MM.1S (cell line): ENCODE results near the gene NUP214.
"Not testable (repeated sequence)": the region's sequence is repeated elsewhere in the genome, so short reads cannot be mapped to it uniquely, and the experiment has no call there.

Source experiments
- DNase-seq: peaks from one replicate; pipeline ENCODE4 v3.0.0-alpha.2; 2015
- H2AFZ ChIP-seq: fragments of 300-600 bp; sonication (generic); 2 replicates; pipeline ENCODE4 v1.6.0; 2016; ENCODE audit warnings: antibody characterized with exemption, low read length
- H3F3A ChIP-seq: fragments of 300-600 bp; sonication (generic); 2 replicates; pipeline ENCODE4 v1.6.1; 2016; ENCODE audit warnings: mild to moderate bottlenecking, antibody characterized with exemption, low read length, moderate library complexity, mixed read lengths; ENCODE audit not compliant: insufficient read depth
- H3K27ac ChIP-seq: fragments of 300-600 bp; sonication (generic); 2 replicates; pipeline ENCODE4 v1.5.1; 2016; ENCODE audit warnings: mild to moderate bottlenecking, low read length
- H3K27me3 ChIP-seq: fragments of 300-600 bp; sonication (generic); replicated peaks from 2 replicates; pipeline ENCODE4 v1.6.0; 2016; ENCODE audit warnings: low read length; ENCODE audit not compliant: insufficient read depth
- H3K36me3 ChIP-seq: fragments of 300-600 bp; sonication (generic); replicated peaks from 2 replicates; pipeline ENCODE4 v1.6.1; 2016; ENCODE audit warnings: mild to moderate bottlenecking, low read length, mixed read lengths; ENCODE audit not compliant: insufficient read depth
- H3K4me1 ChIP-seq: fragments of 300-600 bp; sonication (generic); 2 replicates; pipeline ENCODE4 v1.6.1; 2016; ENCODE audit warnings: low read length, mixed read lengths
- H3K4me2 ChIP-seq: fragments of 300-600 bp; sonication (generic); 2 replicates; pipeline ENCODE4 v1.6.0; 2016; ENCODE audit warnings: low read depth, low read length
- H3K4me3 ChIP-seq: fragments of 300-600 bp; sonication (generic); 2 replicates; pipeline ENCODE4 v1.5.1; 2016; ENCODE audit warnings: low read length, mixed read lengths
- H3K79me2 ChIP-seq: fragments of 300-600 bp; sonication (generic); 2 replicates; pipeline ENCODE4 v1.6.1; 2016; ENCODE audit warnings: mixed run types, low read length, mixed read lengths
- H3K9ac ChIP-seq: fragments of 300-600 bp; sonication (generic); 2 replicates; pipeline ENCODE4 v1.6.1; 2016; ENCODE audit warnings: low read length, mixed read lengths
- H3K9me2 ChIP-seq: fragments of 300-600 bp; sonication (generic); replicated peaks from 2 replicates; pipeline ENCODE4 v1.6.1; 2016; ENCODE audit warnings: mild to moderate bottlenecking, low read length, mixed read lengths; ENCODE audit not compliant: insufficient read depth
- H3K9me3 ChIP-seq: fragments of 300-600 bp; sonication (generic); replicated peaks from 2 replicates; pipeline ENCODE4 v1.6.1; 2016; ENCODE audit warnings: mild to moderate bottlenecking, low read length, mixed read lengths; ENCODE audit not compliant: insufficient read depth
- H4K20me1 ChIP-seq: fragments of 300-600 bp; sonication (generic); 2 replicates; pipeline ENCODE4 v1.6.1; 2016; ENCODE audit warnings: mild to moderate bottlenecking, low read length, moderate library complexity, mixed read lengths; ENCODE audit not compliant: insufficient read depth
- CTCF ChIP-seq: fragments of 300-600 bp; sonication (generic); IDR thresholded peaks from 2 replicates; pipeline ENCODE4 v1.5.1; 2016; ENCODE audit warnings: antibody characterized with exemption, low read length, mixed read lengths
- EZH2 ChIP-seq: fragments of 300-600 bp; sonication (generic); optimal IDR thresholded peaks from 2 replicates; pipeline ENCODE3; 2017; ENCODE audit warnings: low read depth, mild to moderate bottlenecking, antibody characterized with exemption, low read length, mixed read lengths
- EZH2phosphoT487 ChIP-seq: fragments of 300-600 bp; sonication (generic); IDR thresholded peaks from 2 replicates; pipeline ENCODE4 v1.6.1; 2018; ENCODE audit warnings: antibody characterized with exemption, low read length

NUP214 gene

GRCh38 chr9:131112374-131113154, 12.8 kb upstream of the NUP214 start:
- Histone ChIP-seq H3F3A (no peaks in the 10 kb centered on the region), H3K4me3 (no peak overlapping the region), H3K36me3 (no peaks in the 10 kb centered on the region), H3K9ac (no peak overlapping the region), H3K4me1 (no peaks in the 10 kb centered on the region), H3K27me3 (peaks cover 93% of the 10 kb centered on the region), H3K9me2 (no peaks in the 10 kb centered on the region), H3K4me2 (no peak overlapping the region), H3K79me2 (no peaks in the 10 kb centered on the region), H4K20me1 (no peaks in the 10 kb centered on the region), H3K9me3 (no peaks in the 10 kb centered on the region), H2AFZ (no peak overlapping the region), H3K27ac (no peak overlapping the region)
- no peak for TF ChIP-seq EZH2phosphoT487
- TF ChIP-seq CTCF: no peak
- TF ChIP-seq EZH2: no peak
- DNase-seq: no peak

- Histone ChIP-seq H3K9ac (no peak overlapping the region), H3K36me3 (no peaks in the 10 kb centered on the region), H3K9me2 (no peaks in the 10 kb centered on the region), H3K27me3 (peaks cover 93% of the 10 kb centered on the region), H3K4me2 (no peak overlapping the region), H3K9me3 (no peaks in the 10 kb centered on the region), H3K4me1 (no peaks in the 10 kb centered on the region), H4K20me1 (no peaks in the 10 kb centered on the region), H3K4me3 (no peak overlapping the region), H3K79me2 (no peaks in the 10 kb centered on the region), H3F3A (no peaks in the 10 kb centered on the region), H3K27ac (no peak overlapping the region), H2AFZ (no peak overlapping the region)
- DNase-seq: no peak
- TF ChIP-seq EZH2 (no peak), EZH2phosphoT487 (no peak), CTCF (no peak)
Measured at GRCh38 chr9:131113655-131114054, 11.7 kb upstream of the NUP214 start.

GRCh38 chr9:131114084-131114535, 11.3 kb upstream of the NUP214 start:
- Histone ChIP-seq H3K4me1 (no peaks in the 10 kb centered on the region), H3K9ac (no peak overlapping the region), H3K9me3 (no peaks in the 10 kb centered on the region), H3K9me2 (no peaks in the 10 kb centered on the region), H3K36me3 (no peaks in the 10 kb centered on the region), H3F3A (no peaks in the 10 kb centered on the region), H3K79me2 (no peaks in the 10 kb centered on the region), H3K4me2 (no peak overlapping the region), H2AFZ (no peak overlapping the region), H4K20me1 (no peaks in the 10 kb centered on the region), H3K27ac (no peak overlapping the region), H3K27me3 (peaks cover 94% of the 10 kb centered on the region), H3K4me3 (no peak overlapping the region)
- DNase-seq: no peak
- TF ChIP-seq CTCF (no peak), EZH2 (no peak), EZH2phosphoT487 (no peak)

GRCh38 chr9:131115360-131115742, 10.0 kb upstream of the NUP214 start:
- H3F3A ChIP-seq, H3K4me1 ChIP-seq, H3K4me3 ChIP-seq, H2AFZ ChIP-seq, H4K20me1 ChIP-seq, H3K27ac ChIP-seq, H3K4me2 ChIP-seq, H3K9me3 ChIP-seq, H3K9me2 ChIP-seq, H3K9ac ChIP-seq, H3K36me3 ChIP-seq, H3K79me2 ChIP-seq, DNase-seq: not testable (repeated sequence)
- peaks cover 96% of the 10 kb centered on the region for H3K27me3 ChIP-seq
